K562 (cell line): ENCODE results near the gene EPN2.

Experiments used
- ARNT ChIP-seq, 2 experiments: fragments of 450-650 bp; IDR thresholded peaks; 2 replicates each; pipeline ENCODE4 v1.6.1; 2016; ENCODE audit warnings: mild to moderate bottlenecking in 1 of 2
- ATF7 ChIP-seq: fragments of 450-650 bp; IDR thresholded peaks from 2 replicates; pipeline ENCODE4 v1.7.1; 2014; ENCODE audit warnings: mild to moderate bottlenecking, moderate library complexity
- POU5F1 ChIP-seq: fragments of 150-350 bp; IDR thresholded peaks from 2 replicates; pipeline ENCODE4 v1.6.1; 2014; ENCODE audit warnings: borderline replicate concordance, low read length, low read depth, mild to moderate bottlenecking; ENCODE audit not compliant: partially characterized antibody
- TSC22D4 ChIP-seq: fragments of 450-650 bp; IDR thresholded peaks from 2 replicates; pipeline ENCODE4 v1.6.1; 2016; ENCODE audit warnings: missing genetic modification characterization, missing biosample characterization, control low read depth
- ZNF239 ChIP-seq: fragments of 250-450 bp; sonication (Bioruptor Pico); IDR thresholded peaks from 2 replicates; pipeline ENCODE4 v1.4.0; 2020; ENCODE audit warnings: mild to moderate bottlenecking
- ZNF785 ChIP-seq: fragments of 250-450 bp; sonication (Bioruptor Pico); IDR thresholded peaks from 2 replicates; pipeline ENCODE4 v1.4.0; 2020; ENCODE audit warnings: mild to moderate bottlenecking
- TF ChIP-seq, protein P1 (sequence below), 2 experiments: fragments of 450-650 bp in 1 of 2; IDR thresholded peaks; 2 replicates each; pipeline ENCODE4 v1.6.1; 2011 to 2017; ENCODE audit warnings: low read depth in 2 of 2, antibody characterized with exemption in 1 of 2, borderline replicate concordance in 1 of 2, low read length in 1 of 2, mild to moderate bottlenecking in 1 of 2, mixed read lengths in 1 of 2; ENCODE audit not compliant: control insufficient read depth in 1 of 2
- TF ChIP-seq, protein P2 (sequence below): fragments of 250-450 bp; sonication (Bioruptor Pico); IDR thresholded peaks from 2 replicates; pipeline ENCODE4 v1.8.0; 2022; ENCODE audit warnings: moderate library complexity, mild to moderate bottlenecking, inconsistent platforms

DNA sequence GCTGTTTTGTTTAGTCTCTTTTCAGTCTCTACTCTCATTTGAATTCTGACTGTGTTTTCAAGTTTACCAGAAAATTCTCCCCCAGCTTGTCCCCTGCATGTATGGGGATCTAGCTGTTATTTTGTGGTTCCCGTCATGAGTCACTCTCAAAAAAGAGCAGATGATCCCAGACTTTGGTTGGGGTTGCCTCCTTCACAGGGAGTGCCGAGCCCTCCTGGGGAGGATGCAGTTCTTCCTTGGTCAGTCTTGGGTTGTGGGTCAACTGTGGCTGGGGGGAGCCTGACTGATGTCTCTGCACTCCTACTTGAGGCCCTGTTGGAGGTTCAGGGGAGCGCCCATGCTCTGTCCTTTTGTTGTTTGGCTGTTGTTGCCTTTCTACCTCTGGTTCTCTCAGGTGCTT is 37.7 kb downstream of the EPN2 start:
- TF ChIP-seq ATF7 (no peak), TSC22D4 (tag) (no peak), ZNF239 (CRISPR knock-in tag) (no peak), ARNT (IDR thresholded peaks at IDR 0.05) (no peak), ZNF785 (CRISPR knock-in tag) (no peak), POU5F1 (no peak)
- TF ChIP-seq, protein P1, sequence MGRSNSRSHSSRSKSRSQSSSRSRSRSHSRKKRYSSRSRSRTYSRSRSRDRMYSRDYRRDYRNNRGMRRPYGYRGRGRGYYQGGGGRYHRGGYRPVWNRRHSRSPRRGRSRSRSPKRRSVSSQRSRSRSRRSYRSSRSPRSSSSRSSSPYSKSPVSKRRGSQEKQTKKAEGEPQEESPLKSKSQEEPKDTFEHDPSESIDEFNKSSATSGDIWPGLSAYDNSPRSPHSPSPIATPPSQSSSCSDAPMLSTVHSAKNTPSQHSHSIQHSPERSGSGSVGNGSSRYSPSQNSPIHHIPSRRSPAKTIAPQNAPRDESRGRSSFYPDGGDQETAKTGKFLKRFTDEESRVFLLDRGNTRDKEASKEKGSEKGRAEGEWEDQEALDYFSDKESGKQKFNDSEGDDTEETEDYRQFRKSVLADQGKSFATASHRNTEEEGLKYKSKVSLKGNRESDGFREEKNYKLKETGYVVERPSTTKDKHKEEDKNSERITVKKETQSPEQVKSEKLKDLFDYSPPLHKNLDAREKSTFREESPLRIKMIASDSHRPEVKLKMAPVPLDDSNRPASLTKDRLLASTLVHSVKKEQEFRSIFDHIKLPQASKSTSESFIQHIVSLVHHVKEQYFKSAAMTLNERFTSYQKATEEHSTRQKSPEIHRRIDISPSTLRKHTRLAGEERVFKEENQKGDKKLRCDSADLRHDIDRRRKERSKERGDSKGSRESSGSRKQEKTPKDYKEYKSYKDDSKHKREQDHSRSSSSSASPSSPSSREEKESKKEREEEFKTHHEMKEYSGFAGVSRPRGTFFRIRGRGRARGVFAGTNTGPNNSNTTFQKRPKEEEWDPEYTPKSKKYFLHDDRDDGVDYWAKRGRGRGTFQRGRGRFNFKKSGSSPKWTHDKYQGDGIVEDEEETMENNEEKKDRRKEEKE (IDR thresholded peaks at IDR 0.05; ENCODE audit: borderline replicate concordance in 1 of 2, control insufficient read depth in 1 of 2, low read depth in 2 of 2, low read length in 1 of 2) = no peak
- TF ChIP-seq, protein P2, sequence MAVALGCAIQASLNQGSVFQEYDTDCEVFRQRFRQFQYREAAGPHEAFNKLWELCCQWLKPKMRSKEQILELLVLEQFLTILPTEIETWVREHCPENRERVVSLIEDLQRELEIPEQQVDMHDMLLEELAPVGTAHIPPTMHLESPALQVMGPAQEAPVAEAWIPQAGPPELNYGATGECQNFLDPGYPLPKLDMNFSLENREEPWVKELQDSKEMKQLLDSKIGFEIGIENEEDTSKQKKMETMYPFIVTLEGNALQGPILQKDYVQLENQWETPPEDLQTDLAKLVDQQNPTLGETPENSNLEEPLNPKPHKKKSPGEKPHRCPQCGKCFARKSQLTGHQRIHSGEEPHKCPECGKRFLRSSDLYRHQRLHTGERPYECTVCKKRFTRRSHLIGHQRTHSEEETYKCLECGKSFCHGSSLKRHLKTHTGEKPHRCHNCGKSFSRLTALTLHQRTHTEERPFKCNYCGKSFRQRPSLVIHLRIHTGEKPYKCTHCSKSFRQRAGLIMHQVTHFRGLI (CRISPR knock-in tag) = no peak
